GM12892 (cell line): ENCODE measurements around the gene LMF1.

ENCODE experiments used
- POLR2A ChIP-seq: IDR thresholded peaks from 2 replicates; pipeline ENCODE4 v1.6.1; 2011; ENCODE audit warnings: low read depth, low read length, control low read depth
- POLR2AphosphoS5 ChIP-seq: IDR thresholded peaks from 2 replicates; pipeline ENCODE4 v1.6.1; 2011; ENCODE audit warnings: low read depth, low read length, control low read depth
- TAF1 ChIP-seq: IDR thresholded peaks from 2 replicates; pipeline ENCODE4 v1.6.1; 2011; ENCODE audit warnings: low read depth, mild to moderate bottlenecking, control low read depth, low read length, borderline replicate concordance

GRCh38 chr16:803754-804080 is 167.1 kb downstream of the LMF1 start:
- TF ChIP-seq POLR2A, result no peak
- TF ChIP-seq POLR2AphosphoS5, result no peak
- TF ChIP-seq TAF1, result no peak
